ENCODE measurements around the gene CTBP2.

The CTBP2 gene

GRCh38 chr10:124963866-124964720 lies 196.3 kb downstream of the CTBP2 start:
- no peak for DNase-seq

- no peak for DNase-seq
These were observed 197.9 kb downstream of the CTBP2 start for GRCh38 chr10:124962421-124962820.

GRCh38 chr10:124961248-124961570 lies 199.2 kb downstream of the CTBP2 start:
- no peak for DNase-seq

DNA sequence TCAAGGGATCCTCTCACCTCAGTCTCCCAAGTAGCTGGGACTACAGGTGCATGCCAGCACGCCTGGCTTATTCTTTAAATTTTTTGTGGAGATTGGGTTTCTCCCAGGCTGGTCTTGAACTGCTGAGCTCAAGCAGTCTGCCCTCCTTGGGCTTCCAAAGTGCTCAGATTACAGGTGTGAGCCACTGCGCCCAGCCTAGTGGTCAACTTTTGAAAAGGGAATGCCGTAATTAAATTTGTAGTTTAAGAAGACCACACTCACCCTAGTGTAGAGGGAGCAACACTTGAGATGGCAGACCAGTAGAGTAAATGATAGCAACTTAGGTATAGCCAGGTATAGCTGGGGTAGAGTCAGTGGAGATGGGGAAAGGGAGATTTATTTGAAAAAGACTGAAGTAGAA lies 200.8 kb downstream of the CTBP2 start:
- DNase-seq, result no peak

GRCh38 chr10:124957404-124957947 lies 202.9 kb downstream of the CTBP2 start:
- DNase-seq, result no peak

DNA sequence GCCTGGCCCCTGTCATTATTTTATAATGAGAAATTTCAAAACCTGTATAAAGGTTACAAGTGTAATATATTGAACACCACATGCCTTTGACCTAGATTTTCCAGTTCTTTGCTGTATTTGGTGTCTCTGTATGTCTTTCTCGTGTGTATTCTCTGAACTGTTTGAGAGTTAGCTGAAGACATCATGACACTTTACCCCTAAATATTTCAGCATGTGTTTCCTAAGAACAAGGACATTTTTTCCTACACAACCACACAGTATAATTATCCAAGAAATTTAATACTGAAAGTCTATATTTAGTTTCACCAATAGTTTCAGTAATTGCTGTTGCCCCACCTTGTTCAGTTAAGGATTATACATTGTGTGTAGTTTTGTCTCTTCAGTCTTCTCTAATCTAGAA lies 203.6 kb downstream of the CTBP2 start:
- DNase-seq, result no peak

DNA sequence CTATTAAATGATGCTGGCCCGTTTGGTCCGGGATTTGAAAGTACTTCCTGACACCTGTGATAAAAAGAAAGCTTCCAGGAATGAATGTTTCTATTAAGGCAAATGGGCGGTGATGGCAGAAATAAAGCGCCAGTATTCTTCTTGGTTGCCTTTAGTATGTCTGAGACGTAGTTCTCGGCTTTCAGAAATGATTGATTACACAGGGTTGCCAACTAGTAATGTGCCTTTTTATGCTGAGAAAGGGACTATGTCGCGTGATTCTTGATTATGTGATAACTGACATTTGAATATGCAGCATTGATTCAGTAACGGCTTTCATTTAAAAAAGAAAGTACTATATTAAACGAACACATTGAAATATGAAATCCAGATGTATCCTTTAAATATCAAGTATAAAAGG lies 204.5 kb downstream of the CTBP2 start:
- no peak for DNase-seq

GRCh38 chr10:124955243-124955642 lies 205.1 kb downstream of the CTBP2 start:
- no peak for DNase-seq

DNA sequence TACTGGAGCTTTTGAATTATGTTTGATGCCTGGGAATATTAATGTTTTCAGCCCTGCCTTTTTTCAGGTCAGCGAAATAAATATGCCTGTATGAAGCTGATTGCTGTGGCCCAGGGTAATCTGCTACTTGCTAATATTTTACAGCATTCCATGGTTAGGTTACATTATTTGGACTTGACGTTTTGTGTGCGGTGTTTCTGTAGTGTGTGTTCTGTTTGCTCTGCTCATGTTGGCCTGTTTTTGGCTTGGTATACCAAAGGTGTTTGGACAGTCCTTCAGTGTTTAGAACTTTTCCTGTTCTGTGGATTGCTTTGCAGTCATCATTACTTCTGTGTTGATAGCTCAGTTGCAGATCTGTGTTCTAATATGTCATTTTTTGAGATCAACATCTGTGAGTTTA lies 206.9 kb downstream of the CTBP2 start:
- DNase-seq, result no peak

DNA sequence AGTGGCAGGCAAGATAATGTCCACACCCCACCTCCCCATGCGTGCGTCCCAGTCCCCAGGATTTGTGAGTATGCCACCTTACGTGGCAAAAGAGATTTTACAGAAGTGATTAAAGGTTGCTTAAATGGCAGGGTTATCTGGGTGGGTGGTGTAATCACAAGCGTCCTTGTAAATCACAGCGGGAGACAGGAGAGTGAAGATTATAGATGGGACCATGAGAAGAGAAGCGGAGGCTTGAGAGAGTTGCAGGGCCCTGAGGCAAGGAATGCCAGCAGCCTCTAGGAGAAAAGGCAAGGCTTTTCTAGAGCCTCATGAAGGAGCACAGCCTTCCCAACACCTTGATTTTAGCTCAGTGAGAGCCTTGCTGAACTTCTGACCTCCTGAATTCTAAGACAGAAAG lies 208.2 kb downstream of the CTBP2 start:
- no peak for DNase-seq

DNA sequence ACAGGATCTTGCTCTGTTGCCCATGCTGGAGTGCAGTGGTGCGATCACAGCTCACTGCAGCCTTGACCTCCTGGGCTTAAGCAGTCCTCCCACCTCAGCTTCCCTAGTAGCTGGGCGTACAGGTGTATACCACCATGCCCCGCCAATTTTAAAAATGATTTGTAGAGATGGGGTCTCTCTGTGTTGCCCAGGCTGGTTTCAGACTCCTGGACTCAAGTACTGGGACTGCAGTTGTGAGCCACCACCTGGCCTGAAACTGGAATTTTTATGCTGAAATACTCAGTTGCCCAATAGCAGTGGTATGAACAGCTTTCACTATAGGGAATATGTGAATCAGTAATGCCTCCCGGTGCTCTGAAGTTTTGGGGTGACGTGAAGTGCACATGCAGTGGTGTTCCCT lies 210.8 kb downstream of the CTBP2 start:
- DNase-seq, result no peak

DNA sequence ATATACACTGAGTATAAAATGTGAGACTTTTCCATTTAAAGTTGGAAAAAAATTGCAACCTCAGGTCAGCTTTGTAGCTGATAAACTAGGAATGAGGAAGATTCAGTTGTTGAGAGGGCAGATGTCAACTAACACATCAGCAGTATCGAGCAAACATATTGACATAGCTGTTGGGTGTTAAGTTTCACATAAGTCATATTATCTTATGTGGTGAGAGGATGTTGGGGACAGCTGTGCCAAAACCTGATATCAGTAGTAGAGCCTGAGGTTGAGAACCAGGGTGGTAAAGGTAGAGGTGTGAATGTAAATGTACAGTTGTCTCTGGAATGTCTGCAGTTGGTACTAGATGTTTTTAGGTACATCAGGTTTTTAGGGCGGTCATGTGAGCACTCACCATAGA lies 213.4 kb downstream of the CTBP2 start:
- no peak for DNase-seq

DNA sequence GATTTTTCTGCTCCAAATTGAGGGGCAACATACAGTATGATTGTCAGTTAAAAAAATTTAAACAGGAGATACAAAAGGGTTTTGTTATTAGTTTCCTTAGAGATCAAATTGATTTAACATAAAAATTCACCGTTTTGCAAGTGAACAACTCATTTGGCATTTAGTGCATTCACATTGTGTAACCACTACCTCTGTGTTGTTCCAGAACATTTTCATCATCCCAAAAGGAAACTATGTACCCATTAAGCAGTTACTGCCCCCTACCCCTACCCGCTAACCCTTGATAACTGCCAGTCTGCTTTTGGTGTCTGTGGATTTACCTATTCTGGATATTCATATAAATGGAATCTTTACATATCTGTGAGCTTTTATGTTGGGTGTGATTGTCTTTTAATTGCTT lies 215.4 kb downstream of the CTBP2 start:
- DNase-seq, result peak; percentile 13

GRCh38 chr10:124943301-124944092 lies 216.9 kb downstream of the CTBP2 start:
- DNase-seq, result peak; percentile 66

DNA sequence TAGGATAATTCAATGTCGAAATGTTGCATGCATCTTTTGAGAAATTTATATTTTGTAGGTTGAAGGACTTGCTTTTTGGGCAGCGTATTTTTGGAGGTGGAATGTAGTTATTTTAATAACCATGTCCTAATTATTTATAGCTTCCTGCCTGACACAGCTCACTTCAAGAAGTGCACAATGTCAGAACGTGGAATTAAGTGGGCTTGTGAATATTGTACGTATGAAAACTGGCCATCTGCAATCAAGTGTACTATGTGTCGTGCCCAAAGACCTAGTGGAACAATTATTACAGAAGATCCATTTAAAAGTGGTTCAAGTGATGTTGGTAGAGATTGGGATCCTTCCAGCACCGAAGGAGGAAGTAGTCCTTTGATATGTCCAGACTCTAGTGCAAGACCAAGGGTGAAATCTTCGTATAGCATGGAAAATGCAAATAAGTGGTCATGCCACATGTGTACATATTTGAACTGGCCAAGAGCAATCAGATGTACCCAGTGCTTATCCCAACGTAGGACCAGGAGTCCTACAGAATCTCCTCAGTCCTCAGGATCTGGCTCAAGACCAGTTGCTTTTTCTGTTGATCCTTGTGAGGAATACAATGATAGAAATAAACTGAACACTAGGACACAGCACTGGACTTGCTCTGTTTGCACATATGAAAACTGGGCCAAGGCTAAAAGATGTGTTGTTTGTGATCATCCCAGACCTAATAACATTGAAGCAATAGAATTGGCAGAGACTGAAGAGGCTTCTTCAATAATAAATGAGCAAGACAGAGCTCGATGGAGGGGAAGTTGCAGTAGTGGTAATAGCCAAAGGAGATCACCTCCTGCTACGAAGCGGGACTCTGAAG lies 217.8 kb downstream of the CTBP2 start:
- DNase-seq, result no peak

GRCh38 chr10:124941823-124942222 lies 218.5 kb downstream of the CTBP2 start, which contains the start of gene ZRANB1:
Gene ZRANB1 (plus strand): TSS chr10:124942123. CDS start chr10:124942494, 371 bp downstream.
- no peak for DNase-seq

DNA sequence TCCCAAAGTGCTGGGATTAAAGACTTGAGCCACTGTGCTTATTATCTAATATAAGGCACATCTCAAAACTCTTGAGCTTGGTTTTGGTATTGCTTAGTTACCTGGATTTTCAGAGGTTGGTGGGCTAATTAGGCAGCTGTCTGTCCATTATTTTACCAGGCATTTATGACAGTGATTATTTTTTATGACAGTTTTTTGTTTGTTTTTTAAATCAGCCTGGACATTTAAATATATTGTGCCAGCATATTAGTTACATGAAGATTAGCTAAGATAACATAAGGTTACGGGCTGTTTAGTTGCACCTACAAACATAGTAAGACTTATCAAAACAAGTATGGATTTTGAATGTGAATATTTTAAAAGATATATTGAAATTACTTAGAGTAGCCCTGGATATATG lies 221.1 kb downstream of the CTBP2 start:
- DNase-seq, result no peak

DNA sequence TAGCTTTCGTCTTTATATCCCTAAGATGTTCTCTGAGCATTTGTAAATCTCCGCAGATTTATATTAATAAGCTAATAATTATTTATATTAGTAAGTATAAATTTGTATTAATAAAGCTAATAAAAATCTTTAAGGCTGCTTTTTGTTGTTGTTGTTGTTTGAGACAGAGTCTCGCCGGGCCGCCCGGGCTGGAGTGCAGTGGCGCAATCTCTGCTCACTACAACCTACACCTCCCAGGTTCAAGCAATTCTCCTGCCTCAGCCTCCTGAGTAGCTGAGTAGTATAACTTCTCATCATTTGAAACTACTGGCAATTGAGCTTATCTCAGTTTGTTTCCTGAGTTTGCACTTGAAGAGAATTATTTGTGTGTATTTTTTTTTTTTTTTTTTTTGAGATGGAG lies 223.6 kb downstream of the CTBP2 start:
- no peak for DNase-seq

DNA sequence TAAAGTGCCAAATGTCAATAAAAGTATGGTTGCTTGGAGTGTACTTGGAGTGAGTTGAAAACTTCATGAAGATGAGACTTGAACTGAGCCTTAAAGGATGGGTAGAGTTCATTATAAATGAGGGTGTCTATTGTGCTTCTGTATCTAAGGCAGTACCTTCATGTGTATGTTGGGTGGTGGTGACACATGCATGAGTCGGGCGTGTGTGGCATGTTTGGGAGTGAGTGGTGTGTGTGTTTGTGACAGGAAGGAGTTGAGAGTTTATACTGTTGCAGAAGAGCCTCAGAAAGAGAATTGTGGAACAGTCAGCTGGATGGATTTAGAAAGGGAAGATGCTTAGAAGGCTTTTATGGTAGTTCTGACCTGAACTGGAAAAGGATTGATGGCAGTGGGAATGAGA lies 224.4 kb downstream of the CTBP2 start:
- DNase-seq, result peak; percentile 43
